Pancreas (tissue), 10 donors: ENCODE data around the gene PIR. TPM values are rescaled to one million over a fixed set of nuclear protein-coding genes. Genes with fewer than 3 reads are reported as not detected.
A peak's percentile ranks its signal among the peaks of the same experiment; 100 is the strongest.

Source experiments
- ATAC-seq, 4 donors: fragments of 200-7000 bp; cut with Tn5 transposase; one replicate each; pipeline versions ENCODE4 v1.8.0 to v1.9.1; 2020; ENCODE audit warnings: mild to moderate bottlenecking in 4 of 4, moderate library complexity in 4 of 4
- DNase-seq, 6 donors: peaks; one replicate each; pipeline ENCODE4 v3.0.0-alpha.2; 2020
- FAIRE-seq: peaks from 2 replicates; lab custom pipeline; 2012; peaks lifted over from hg19 to GRCh38; lab: Jason Lieb, UNC
- H3K27ac ChIP-seq, 4 donors: fragments of 200-600 bp; sonication (generic); 1 replicate in 3 of 4; 2 replicates in 1 of 4; pipeline versions ENCODE4 v1.5.0 to v1.8.0; 2020
- H3K27me3 ChIP-seq, 4 donors: fragments of 200-600 bp; one replicate each; pipeline ENCODE4 v1.8.0; 2021
- H3K36me3 ChIP-seq, 3 donors: fragments of 200-600 bp; sonication (generic) in 1 of 3; one replicate each; pipeline versions ENCODE4 v1.5.0 to v1.8.0; 2020 to 2021
- H3K4me1 ChIP-seq, 3 donors: fragments of 200-600 bp; one replicate each; pipeline ENCODE4 v1.8.0; 2021
- H3K4me3 ChIP-seq, 4 donors: fragments of 200-600 bp; sonication (generic) in 2 of 4; one replicate each; pipeline versions ENCODE4 v1.5.0 to v1.8.0; 2020 to 2021
- H3K9me3 ChIP-seq, 4 donors: fragments of 200-600 bp; one replicate each; pipeline ENCODE4 v1.8.0; 2021
- CTCF ChIP-seq, 4 donors: fragments of 200-600 bp; sonication (generic) in 3 of 4; IDR thresholded peaks; one replicate each; pipeline versions ENCODE4 v1.5.0 to v1.8.0; 2021; ENCODE audit warnings: antibody characterized with exemption in 4 of 4
- WGBS, 2 donors: extraction: QIAGEN DNeasy Blood & Tissue Kit; methylation state at CpG; one replicate each; pipeline ENCODE4 v1.1.7; 2013; 5-methylcytosine and 5-hydroxymethylcytosine counted together
- intact Hi-C, 3 donors: fragments of 100-400 bp; cut with DNase I; formaldehyde crosslinking; loops; one replicate each; pipeline versions ENCODE4 v1.11.1 to v1.14.2; 2022
- polyA plus RNA-seq, 2 donors: library from polyadenylated mRNA; stranded (reverse); fragments of 200-250 nt; gene quantifications; one replicate each; pipeline ENCODE4 v1.2.3, GENCODE V29; 2013
- total RNA-seq, 6 donors: library from RNA; stranded (reverse); fragmentation: NEBNext Ultra II Directional in 4 of 6; extraction: Animal tissue kit (Norgen Biotek cat#: 25700) in 4 of 6; gene quantifications; one replicate each; pipeline versions ENCODE4 v1.2.1 to v1.2.4, GENCODE V29; 2021 to 2023
- donor health status: healthy with polysubstance abuse.
- donor health status: DM: no; HTN: no; CAD: no; lungs with moderate emphysema.
- donor health status: DM: no; HTN: no; CAD: no.
- donor health status: control.
- donor health status: control.
- donor health status: Bipolar disorder and iron deficiency.
- donor health status: DM: yes; HTN: yes; CAD: no.
- donor health status: DM: no; HTN: no; CAD: no.
- donor health status: DM: no; HTN: no; CAD: no.
- donor health status: DM: yes; HTN: yes; CAD: no.

PIR gene
- total and polyA plus RNA-seq, 8 donors = 1.1 to 7.0 (median 1.9) TPM

- 29 to 34% methylated on average over 2 of the region's 2 CpGs for WGBS, 2 donors
- DNase-seq (no peak), FAIRE-seq (peak; percentile 49), ATAC-seq (no peak)
- H3K9me3 ChIP-seq = no peaks in the 10 kb centered on the region
- H3K4me1 ChIP-seq = no peaks in the 10 kb centered on the region
- H3K36me3 ChIP-seq = no peaks in the 10 kb centered on the region
- no peak overlapping the region for H3K4me3 ChIP-seq
- H3K27ac ChIP-seq = no peak overlapping the region
- TF ChIP-seq CTCF (IDR thresholded peaks at IDR 0.05) = no peak
- intact Hi-C loops = no loop called here
- no peaks in the 10 kb centered on the region for H3K27me3 ChIP-seq
These were observed 91.8 kb downstream of the PIR start for GRCh38 chrX:15401378-15401777.

- no peaks in the 10 kb centered on the region for H3K27me3 ChIP-seq
- intact Hi-C loops = no loop called here
- no peaks in the 10 kb centered on the region for H3K9me3 ChIP-seq
- ATAC-seq (no peak), FAIRE-seq (no peak), DNase-seq (no peak)
- no peaks in the 10 kb centered on the region for H3K36me3 ChIP-seq
- WGBS, 2 donors = 13 to 27% methylated on average over 3 of the region's 3 CpGs
- TF ChIP-seq CTCF (IDR thresholded peaks at IDR 0.05) = no peak
- H3K27ac ChIP-seq = no peak overlapping the region
- H3K4me3 ChIP-seq = no peak overlapping the region
- no peaks in the 10 kb centered on the region for H3K4me1 ChIP-seq
These were observed 93.2 kb downstream of the PIR start for GRCh38 chrX:15399962-15400391.

- no peak for TF ChIP-seq CTCF (IDR thresholded peaks at IDR 0.05)
- no peaks in the 10 kb centered on the region for H3K36me3 ChIP-seq
- no peak overlapping the region for H3K27ac ChIP-seq
- H3K27me3 ChIP-seq = peaks cover 0 to 8% (median 0%) of the 10 kb centered on the region in 4 donors
- H3K4me1 ChIP-seq = no peaks in the 10 kb centered on the region
- FAIRE-seq (no peak), ATAC-seq (no peak), DNase-seq (no peak)
- no peak overlapping the region for H3K4me3 ChIP-seq
- intact Hi-C loops = no loop called here
- H3K9me3 ChIP-seq = no peaks in the 10 kb centered on the region
These were observed 94.3 kb downstream of the PIR start for GRCh38 chrX:15398874-15399273.

- H3K9me3 ChIP-seq = no peaks in the 10 kb centered on the region
- TF ChIP-seq CTCF (IDR thresholded peaks at IDR 0.05) = no peak
- no peak overlapping the region for H3K27ac ChIP-seq
- H3K36me3 ChIP-seq = no peaks in the 10 kb centered on the region
- H3K4me1 ChIP-seq = no peaks in the 10 kb centered on the region
- DNase-seq (no peak), FAIRE-seq (no peak), ATAC-seq (no peak)
- 41 to 46% methylated on average over 2 of the region's 2 CpGs for WGBS, 2 donors
- no peak overlapping the region for H3K4me3 ChIP-seq
- intact Hi-C loops = no loop called here
- H3K27me3 ChIP-seq = peaks cover 0 to 9% (median 0%) of the 10 kb centered on the region in 4 donors
These were observed 97.3 kb downstream of the PIR start for GRCh38 chrX:15395789-15396188.

- DNase-seq (no peak), FAIRE-seq (no peak), ATAC-seq (no peak)
- Histone ChIP-seq H3K4me3 (no peak overlapping the region), H3K36me3 (no peaks in the 10 kb centered on the region), H3K4me1 (no peaks in the 10 kb centered on the region), H3K27me3 (peaks cover 0 to 12% (median 0%) of the 10 kb centered on the region in 4 donors), H3K27ac (no peak overlapping the region), H3K9me3 (no peaks in the 10 kb centered on the region)
- WGBS, 2 donors = 68 to 85% methylated on average over 4 of the region's 4 CpGs
- intact Hi-C loops = no loop called here
- no peak for TF ChIP-seq CTCF (IDR thresholded peaks at IDR 0.05)
These were observed 101.3 kb downstream of the PIR start for GRCh38 chrX:15391850-15392249.
